Stimulated activated CD8-positive, alpha-beta memory T cell treated with anti-CD3 and anti-CD28 coated beads, Interleukin-15, amount 100 ng/mL, for 1 hour (primary cell): ENCODE results near the gene BBS12.
"Not testable (repeated sequence)": the region's sequence is repeated elsewhere in the genome, so short reads cannot be mapped to it uniquely, and the experiment has no call there.

ENCODE experiments used
- DNase-seq: peaks from one replicate; pipeline ENCODE4 v3.0.0-alpha.2; 2020; ENCODE audit warnings: low read depth

Gene BBS12

GRCh38 chr4:122765692-122766352 is 33.3 kb downstream of the BBS12 start:
- DNase-seq = no peak

- no peak for DNase-seq
These were observed 33.8 kb downstream of the BBS12 start for GRCh38 chr4:122766353-122766705.

- no peak for DNase-seq
These were observed 34.4 kb downstream of the BBS12 start for GRCh38 chr4:122766950-122767349.

GRCh38 chr4:122771724-122772123 is 39.2 kb downstream of the BBS12 start:
- DNase-seq = no peak

- no peak for DNase-seq
These were observed 39.8 kb downstream of the BBS12 start for GRCh38 chr4:122772311-122772710.

GRCh38 chr4:122772986-122773385 is 40.5 kb downstream of the BBS12 start:
- DNase-seq = no peak

GRCh38 chr4:122775039-122775438 is 42.5 kb downstream of the BBS12 start:
- no peak for DNase-seq

- DNase-seq = no peak
These were observed 43.7 kb downstream of the BBS12 start for GRCh38 chr4:122775987-122776836.

- DNase-seq = no peak
These were observed 44.4 kb downstream of the BBS12 start for GRCh38 chr4:122776916-122777315.

- no peak for DNase-seq
These were observed 45.6 kb downstream of the BBS12 start for GRCh38 chr4:122777846-122778673.

- no peak for DNase-seq
These were observed 49.0 kb downstream of the BBS12 start for GRCh38 chr4:122781486-122781885.

GRCh38 chr4:122783301-122784215 is 51.1 kb downstream of the BBS12 start:
- DNase-seq = no peak

- no peak for DNase-seq
These were observed 51.8 kb downstream of the BBS12 start for GRCh38 chr4:122784261-122784660.

GRCh38 chr4:122785099-122785498 is 52.6 kb downstream of the BBS12 start:
- no peak for DNase-seq

GRCh38 chr4:122786296-122786695 is 53.8 kb downstream of the BBS12 start:
- not testable (repeated sequence) for DNase-seq

- DNase-seq = not testable (repeated sequence)
These were observed 54.4 kb downstream of the BBS12 start for GRCh38 chr4:122786920-122787319.

GRCh38 chr4:122787940-122788339 is 55.4 kb downstream of the BBS12 start:
- DNase-seq = no peak

- no peak for DNase-seq
These were observed 56.4 kb downstream of the BBS12 start for GRCh38 chr4:122788935-122789334.

- no peak for DNase-seq
These were observed 61.3 kb downstream of the BBS12 start for GRCh38 chr4:122793811-122794210.
